HEK293T (cell line): ENCODE measurements around the gene SLC25A2.

ENCODE experiments used
- FOXM1 ChIP-seq: fragments of 450-650 bp; IDR thresholded peaks from 2 replicates; pipeline ENCODE4 v1.6.1; 2017; ENCODE audit warnings: mild to moderate bottlenecking, borderline replicate concordance
- SUZ12 ChIP-seq: fragments of 450-650 bp; IDR thresholded peaks from 2 replicates; pipeline ENCODE4 v1.6.1; 2016; ENCODE audit warnings: mild to moderate bottlenecking

- TF ChIP-seq SUZ12 = no peak
- TF ChIP-seq FOXM1 = no peak
Observed at GRCh38 chr5:141330299-141331080, 26.6 kb upstream of the SLC25A2 start, which contains the start of gene PCDHGA1.
